Measurements from ENCODE around the gene F11. TPM values are rescaled to one million over a fixed set of nuclear protein-coding genes. Genes with fewer than 3 reads are reported as not detected.

F11 gene
- total RNA-seq (2022; extraction: Qiagen RNA extraction; ENCODE audit: low read depth): not detected in 5 replicates

GRCh38 chr4:186265683-186266652 is at the start of gene F11:
Gene F11, plus strand, starts transcription at chr4:186266189. Its CDS starts 948 bp downstream, at chr4:186267137.

GRCh38 chr4:186227221-186227620 is 38.8 kb upstream of the F11 start, which contains the start of gene KLKB1:
Gene KLKB1, plus strand, starts transcription at chr4:186227507. Its CDS starts 689 bp downstream, at chr4:186228196.

Other genes starting within 250 kb of the F11 start
- gene TLR3, start 197.0 kb upstream of the F11 start, total RNA-seq (2022; extraction: Qiagen RNA extraction; ENCODE audit: low read depth): 0.14 to 0.48 TPM (median 0.27 TPM) in 5 replicates
- 1.5 to 2.2 TPM (median 1.7 TPM) in 5 replicates for gene FAM149A, start 161.5 kb upstream of the F11 start, total RNA-seq (2022; extraction: Qiagen RNA extraction; ENCODE audit: low read depth)
- gene CYP4V2, start 74.6 kb upstream of the F11 start, total RNA-seq (2022; extraction: Qiagen RNA extraction; ENCODE audit: low read depth): 1.9 to 3.6 TPM (median 2.9 TPM) in 5 replicates
- not detected in 5 replicates for gene KLKB1, start 38.7 kb upstream of the F11 start, total RNA-seq (2022; extraction: Qiagen RNA extraction; ENCODE audit: low read depth)

Data from A549 treated with RU486 at 1 μM for 4 hours (cell line).